Activated CD4-positive, alpha-beta T cell treated with anti-CD3 and anti-CD28 coated beads, Interleukin-10, Interleukin-2, amounts not matched to agents 100 ng/mL and 50 ng/mL, durations not matched to agents 16 hours and 8 hours (primary cell): ENCODE data around the gene TGFB1.
"Not testable (repeated sequence)": the region's sequence is repeated elsewhere in the genome, so short reads cannot be mapped to it uniquely, and the experiment has no call there.

Experiments
- DNase-seq: peaks from one replicate; pipeline ENCODE4 v3.0.0-alpha.2; 2020

TGFB1 gene

DNA sequence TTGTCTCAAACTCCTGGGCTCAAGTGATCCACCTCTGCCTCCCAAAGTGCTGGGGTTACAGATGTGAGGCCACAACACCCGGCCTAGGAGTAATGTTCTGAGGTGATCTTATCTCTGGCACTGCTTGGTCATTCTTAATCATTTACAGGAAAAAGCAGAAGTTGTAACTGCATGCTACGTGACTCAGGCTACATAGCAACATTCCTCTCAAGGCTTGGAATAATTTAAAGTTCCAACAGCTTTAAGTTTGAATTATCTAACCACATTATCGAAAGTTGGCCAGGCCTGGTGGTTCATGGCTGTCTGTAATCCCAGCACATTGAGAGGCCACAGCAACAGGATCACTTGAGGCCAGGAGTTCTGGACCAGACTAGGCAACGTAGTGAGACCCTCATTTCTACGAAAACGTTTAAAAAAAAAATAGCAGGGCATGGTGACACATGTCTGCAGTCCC is 14.2 kb upstream of the TGFB1 start:
- DNase-seq, result no peak

DNA sequence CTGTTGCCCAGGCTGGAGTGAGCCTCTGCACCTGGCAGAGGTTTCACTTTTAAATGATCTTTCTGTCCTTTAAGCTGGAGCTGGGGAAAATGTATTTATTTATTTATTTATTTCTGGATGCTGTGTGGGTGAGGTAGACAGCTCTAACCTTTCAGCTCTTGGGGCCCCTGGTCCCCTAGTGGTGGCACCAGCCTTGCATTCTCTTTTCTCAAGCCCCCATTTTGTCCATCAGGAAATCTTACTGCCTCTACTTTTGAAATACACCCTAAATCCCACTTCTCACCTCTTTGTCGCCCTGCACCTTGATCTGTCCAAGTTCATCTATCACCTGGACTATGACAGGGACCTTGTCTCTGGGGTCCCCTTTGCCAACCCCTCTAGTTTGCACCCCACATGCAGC is 12.4 kb upstream of the TGFB1 start:
- peak; percentile 23 for DNase-seq

- DNase-seq, result no peak
Measured at GRCh38 chr19:41364524-41365391, 11.0 kb upstream of the TGFB1 start.

GRCh38 chr19:41363753-41364523 is 10.2 kb upstream of the TGFB1 start, which contains the start of gene B9D2:
Gene B9D2 (minus strand): TSS chr19:41364149. CDS start chr19:41363519, 630 bp downstream.
- DNase-seq, result peak; percentile 99

DNA sequence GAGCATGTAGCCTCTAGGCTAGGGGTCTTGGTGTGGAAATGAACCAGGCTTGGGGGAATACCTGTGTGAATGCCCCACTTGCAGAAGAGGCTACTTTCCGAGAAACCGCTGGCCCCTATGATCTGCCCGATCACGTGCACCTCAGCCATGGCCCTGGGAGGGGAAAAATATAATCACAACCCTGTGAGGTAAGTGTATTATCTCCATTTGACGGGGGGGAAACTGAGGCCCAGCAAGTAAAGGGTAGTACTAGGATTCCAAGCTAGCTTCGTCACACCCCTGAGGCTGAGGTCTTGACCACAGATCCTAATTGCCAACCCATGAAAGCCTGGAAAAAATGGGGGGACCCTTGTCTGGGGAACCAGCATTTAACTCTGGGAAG is 9.6 kb upstream of the TGFB1 start:
- no peak for DNase-seq

GRCh38 chr19:41362143-41362847 is 8.6 kb upstream of the TGFB1 start:
- DNase-seq, result no peak

- no peak for DNase-seq
Measured at GRCh38 chr19:41359741-41360140, 6.0 kb upstream of the TGFB1 start.

GRCh38 chr19:41357746-41358145 is 4.0 kb upstream of the TGFB1 start:
- DNase-seq, result no peak

DNA sequence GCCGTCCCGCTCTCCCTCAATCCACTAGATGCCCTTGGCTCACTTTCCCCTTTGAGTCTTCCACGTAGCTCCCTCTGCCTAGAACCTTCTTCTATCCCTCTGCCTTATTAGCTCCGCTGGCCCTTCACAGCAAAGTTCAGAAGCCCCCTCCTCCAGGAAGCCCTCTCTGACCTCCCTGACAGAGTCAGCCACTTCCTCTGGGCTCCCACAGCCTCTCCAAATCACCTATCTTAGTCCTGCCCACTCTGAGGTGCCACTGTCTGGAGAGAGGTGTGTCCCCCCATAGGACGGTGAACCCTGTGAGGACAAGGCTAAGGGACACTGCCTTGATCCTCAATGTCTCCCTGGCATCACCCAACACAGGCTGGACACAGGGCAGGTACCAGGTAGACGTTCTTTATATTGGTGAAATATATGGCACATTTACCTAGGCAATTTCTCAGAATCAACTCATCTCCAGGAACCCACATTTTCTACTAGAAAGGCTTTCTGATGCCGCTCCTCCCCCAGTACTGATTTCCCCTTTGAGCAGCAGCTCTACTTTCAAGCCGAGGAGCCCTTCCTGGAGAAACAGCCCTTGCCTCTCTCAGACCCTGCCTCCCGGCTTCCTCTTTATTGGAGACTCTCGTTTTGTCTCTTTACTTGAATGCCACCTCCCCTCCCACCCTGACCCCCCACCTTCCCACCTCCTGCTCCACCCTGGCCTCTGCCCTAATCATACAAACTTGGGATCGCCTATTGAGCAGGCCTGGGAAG is 3.4 kb upstream of the TGFB1 start:
- DNase-seq, result no peak

- DNase-seq, result no peak
Measured at GRCh38 chr19:41355802-41356201, 2.1 kb upstream of the TGFB1 start.

- DNase-seq, result no peak
Measured at GRCh38 chr19:41355035-41355434, 1.3 kb upstream of the TGFB1 start.

GRCh38 chr19:41354343-41354953 is 726 bp upstream of the TGFB1 start:
- no peak for DNase-seq

DNA sequence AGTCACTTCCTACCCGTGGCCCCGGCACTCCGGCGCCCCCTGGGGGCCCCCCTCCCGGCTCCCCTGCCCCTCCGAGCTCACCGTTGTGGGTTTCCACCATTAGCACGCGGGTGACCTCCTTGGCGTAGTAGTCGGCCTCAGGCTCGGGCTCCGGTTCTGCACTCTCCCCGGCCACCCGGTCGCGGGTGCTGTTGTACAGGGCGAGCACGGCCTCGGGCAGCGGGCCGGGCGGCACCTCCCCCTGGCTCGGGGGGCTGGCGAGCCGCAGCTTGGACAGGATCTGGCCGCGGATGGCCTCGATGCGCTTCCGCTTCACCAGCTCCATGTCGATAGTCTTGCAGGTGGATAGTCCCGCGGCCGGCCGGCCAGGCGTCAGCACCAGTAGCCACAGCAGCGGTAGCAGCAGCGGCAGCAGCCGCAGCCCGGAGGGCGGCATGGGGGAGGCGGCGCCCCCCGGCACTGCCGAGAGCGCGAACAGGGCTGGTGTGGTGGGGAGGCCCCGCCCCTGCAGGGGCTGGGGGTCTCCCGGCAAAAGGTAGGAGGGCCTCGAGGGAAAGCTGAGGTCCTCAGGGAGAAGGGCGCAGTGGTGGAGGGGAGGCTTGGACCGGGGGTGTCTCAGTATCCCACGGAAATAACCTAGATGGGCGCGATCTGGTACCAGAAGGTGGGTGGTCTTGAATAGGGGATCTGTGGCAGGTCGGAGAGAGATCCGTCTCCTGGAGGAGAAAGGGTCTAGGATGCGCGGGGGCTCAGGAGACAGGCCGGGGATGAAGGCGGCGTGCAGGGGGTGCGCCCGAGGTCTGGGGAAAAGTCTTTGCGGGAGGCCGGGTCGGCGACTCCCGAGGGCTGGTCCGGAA is 885 bp downstream of the TGFB1 start:
- DNase-seq, result peak; percentile 85

DNA sequence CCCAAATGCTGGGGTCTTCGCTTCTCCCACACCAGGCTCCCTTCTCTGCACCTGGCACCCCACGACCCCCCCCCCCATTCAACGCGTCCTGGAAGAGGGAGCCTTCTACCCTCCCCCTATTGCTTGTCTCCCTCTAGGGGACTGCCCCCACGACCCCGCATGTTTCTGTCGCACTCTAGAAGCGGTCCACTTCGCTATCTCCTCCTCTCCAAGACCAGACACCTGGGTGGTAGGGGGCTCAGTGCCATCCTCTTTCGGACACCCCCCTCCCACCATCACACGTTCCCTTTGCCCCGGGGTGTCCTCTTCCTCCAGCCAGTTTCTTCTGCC is 1.5 kb downstream of the TGFB1 start:
- no peak for DNase-seq

DNA sequence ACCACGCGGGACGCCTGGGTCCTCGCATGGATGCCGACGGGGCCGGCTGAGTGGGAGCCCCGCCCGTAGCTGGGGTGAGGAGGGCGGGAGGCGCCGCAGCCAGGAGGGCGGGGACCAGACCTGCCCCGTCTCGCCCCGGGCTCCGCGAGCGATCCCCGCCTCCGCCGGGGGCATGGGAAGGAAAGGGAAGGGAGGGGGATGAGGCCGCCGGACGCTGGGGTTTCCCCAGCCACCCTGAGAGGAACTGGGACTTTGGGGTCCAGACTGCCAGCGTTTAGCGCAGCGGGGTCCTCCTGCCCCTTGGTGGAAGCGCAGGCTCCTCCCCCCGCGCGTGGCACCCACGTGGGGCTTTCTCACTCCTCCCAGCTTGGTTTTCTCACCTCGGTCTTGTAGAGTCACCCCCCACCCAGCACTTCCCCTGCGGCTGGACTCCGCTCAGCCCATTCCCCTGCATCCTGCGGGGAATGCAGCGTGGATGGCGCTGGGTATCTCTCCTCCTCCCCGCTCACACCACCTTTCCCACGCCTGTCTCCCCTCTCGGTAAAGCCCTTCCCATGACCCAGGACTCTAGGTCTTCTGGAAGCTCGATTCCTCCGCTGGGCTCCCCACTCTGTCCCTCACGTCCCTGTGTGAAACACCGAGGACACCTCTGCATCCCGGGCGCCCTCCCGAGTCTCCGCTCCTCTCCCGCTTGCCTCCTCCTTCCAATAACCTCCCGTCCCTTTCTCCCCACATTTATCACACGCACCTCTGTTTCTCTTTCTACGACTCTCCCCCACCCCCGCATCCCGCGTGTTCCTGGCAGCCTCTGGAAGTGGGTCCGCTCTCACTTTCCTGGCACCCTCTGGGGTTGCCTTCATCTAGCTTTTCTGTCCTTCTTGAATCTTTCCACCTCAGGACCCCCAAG is 2.1 kb downstream of the TGFB1 start:
- DNase-seq, result peak; percentile 86

- peak; percentile 37 for DNase-seq
Measured at GRCh38 chr19:41350735-41351338, 2.9 kb downstream of the TGFB1 start.

GRCh38 chr19:41346916-41347315 is 6.8 kb downstream of the TGFB1 start:
- DNase-seq, result not testable (repeated sequence)

DNA sequence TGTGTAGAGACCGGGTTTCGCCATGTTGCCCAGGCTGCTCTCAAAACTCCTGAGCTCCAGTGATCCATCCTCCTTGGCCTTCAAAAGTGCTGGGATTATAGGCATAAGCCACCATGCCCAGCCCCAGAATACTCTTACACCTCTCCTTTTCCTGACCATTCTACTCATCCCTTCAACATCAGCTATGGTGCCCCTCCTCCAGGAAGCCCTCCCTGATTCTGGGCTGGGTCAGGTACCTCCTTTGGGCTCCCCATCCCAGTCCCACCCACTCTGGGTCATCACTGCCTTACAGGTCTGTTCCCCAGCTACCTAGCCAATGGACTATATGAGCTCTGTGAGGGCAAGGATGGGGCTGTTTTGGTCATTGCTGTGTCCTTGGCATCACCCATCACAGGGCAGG is 9.6 kb downstream of the TGFB1 start:
- DNase-seq, result no peak

- DNase-seq, result no peak
Measured at GRCh38 chr19:41341669-41342490, 11.8 kb downstream of the TGFB1 start.
